ENCODE measurements around the gene DISP3.

DNA sequence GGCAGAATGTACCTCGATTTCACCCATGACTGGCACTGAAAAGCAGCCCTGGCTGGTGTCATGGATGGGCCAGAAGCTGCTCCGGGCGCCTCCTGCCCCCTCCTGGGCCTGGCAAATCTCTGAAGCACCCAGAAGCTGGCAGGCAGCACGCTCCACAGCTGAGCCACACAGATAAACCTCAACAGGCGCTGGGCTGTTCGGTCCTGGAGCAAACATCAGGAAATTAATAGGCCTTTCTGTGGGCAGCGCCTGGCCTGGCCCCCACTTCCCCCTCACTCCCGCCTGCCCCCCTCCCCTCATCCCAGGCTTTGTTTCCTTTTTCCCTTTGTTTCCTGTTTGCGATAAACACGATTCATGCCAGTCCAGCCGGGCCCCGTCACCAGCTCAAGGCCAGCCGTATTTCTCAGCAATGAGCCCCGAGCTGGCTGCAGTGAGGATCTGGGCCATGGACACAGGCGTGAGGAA, 20.1 kb upstream of the DISP3 start:
- TF ChIP-seq POLR2A (IDR thresholded peaks at IDR 0.05) = no peak
- no peak for TF ChIP-seq POLR2AphosphoS5 (IDR thresholded peaks at IDR 0.05)
- TF ChIP-seq, protein P1, sequence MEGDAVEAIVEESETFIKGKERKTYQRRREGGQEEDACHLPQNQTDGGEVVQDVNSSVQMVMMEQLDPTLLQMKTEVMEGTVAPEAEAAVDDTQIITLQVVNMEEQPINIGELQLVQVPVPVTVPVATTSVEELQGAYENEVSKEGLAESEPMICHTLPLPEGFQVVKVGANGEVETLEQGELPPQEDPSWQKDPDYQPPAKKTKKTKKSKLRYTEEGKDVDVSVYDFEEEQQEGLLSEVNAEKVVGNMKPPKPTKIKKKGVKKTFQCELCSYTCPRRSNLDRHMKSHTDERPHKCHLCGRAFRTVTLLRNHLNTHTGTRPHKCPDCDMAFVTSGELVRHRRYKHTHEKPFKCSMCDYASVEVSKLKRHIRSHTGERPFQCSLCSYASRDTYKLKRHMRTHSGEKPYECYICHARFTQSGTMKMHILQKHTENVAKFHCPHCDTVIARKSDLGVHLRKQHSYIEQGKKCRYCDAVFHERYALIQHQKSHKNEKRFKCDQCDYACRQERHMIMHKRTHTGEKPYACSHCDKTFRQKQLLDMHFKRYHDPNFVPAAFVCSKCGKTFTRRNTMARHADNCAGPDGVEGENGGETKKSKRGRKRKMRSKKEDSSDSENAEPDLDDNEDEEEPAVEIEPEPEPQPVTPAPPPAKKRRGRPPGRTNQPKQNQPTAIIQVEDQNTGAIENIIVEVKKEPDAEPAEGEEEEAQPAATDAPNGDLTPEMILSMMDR (IDR thresholded peaks at IDR 0.05) = no peak
